IMR-90 (cell line): Measurements from ENCODE around the gene VKORC1L1. TPM values are rescaled to one million over a fixed set of nuclear protein-coding genes. Genes with fewer than 3 reads are reported as not detected.
"Not testable (repeated sequence)": the region's sequence is repeated elsewhere in the genome, so short reads cannot be mapped to it uniquely, and the experiment has no call there.

Experiments used
- ATAC-seq: fragments of 200-7000 bp; cut with Tn5 transposase; 2 replicates; pipeline ENCODE4 v1.9.1; 2020; ENCODE audit warnings: low read depth, mild to moderate bottlenecking, moderate library complexity
- BruUV-seq: library from RNA; stranded (reverse); fragments of 400-500 nt; replicated peaks from 2 replicates; lab custom pipeline; 2021; lab: Mats Ljungman, UMichigan
- CTCF ChIA-PET: fragments of 300-600 bp; formaldehyde crosslinking; extraction: SDS; loops from one replicate; lab custom pipeline; 2021; ENCODE audit warnings: antibody characterized with exemption; lab: Yijun Ruan, JAX
- POLR2A ChIA-PET: fragments of 300-600 bp; sonication (Branson Sonifier 250); formaldehyde crosslinking; loops from one replicate; lab custom pipeline; 2022; ENCODE audit warnings: antibody characterized with exemption; ENCODE audit not compliant: unreplicated experiment; lab: Charles Lee
- DNase-seq: peaks from one replicate; pipeline ENCODE4 v3.0.0; 2013
- H2AFZ ChIP-seq: replicated peaks from 2 replicates; pipeline ENCODE3; 2013; ENCODE audit warnings: low read length, mild to moderate bottlenecking; ENCODE audit not compliant: poor library complexity
- H2AK5ac ChIP-seq: 2 replicates; pipeline ENCODE4 v1.6.1; 2013; ENCODE audit warnings: low read depth, low read length, inconsistent platforms
- H2AK9ac ChIP-seq: replicated peaks from 2 replicates; pipeline ENCODE3; 2013; ENCODE audit warnings: mild to moderate bottlenecking, low read depth, low read length, moderate library complexity; ENCODE audit not compliant: poor library complexity
- H2BK120ac ChIP-seq: 2 replicates; pipeline ENCODE4 v1.6.1; 2013; ENCODE audit warnings: low read depth, low read length, inconsistent platforms
- H2BK15ac ChIP-seq: 3 replicates; pipeline ENCODE4 v1.6.1; 2013; ENCODE audit warnings: low read depth, low read length, inconsistent platforms
- H2BK20ac ChIP-seq: 2 replicates; pipeline ENCODE4 v1.6.1; 2013; ENCODE audit warnings: low read depth, mild to moderate bottlenecking, inconsistent platforms, low read length, moderate library complexity
- H2BK5ac ChIP-seq: 2 replicates; pipeline ENCODE4 v1.6.1; 2013; ENCODE audit warnings: mild to moderate bottlenecking, low read depth, low read length, inconsistent platforms; ENCODE audit not compliant: poor library complexity, severe bottlenecking
- H3K14ac ChIP-seq: replicated peaks from 2 replicates; pipeline ENCODE4 v1.6.1; 2013; ENCODE audit warnings: low read depth, low read length, inconsistent platforms
- H3K18ac ChIP-seq: 2 replicates; pipeline ENCODE4 v1.6.1; 2013; ENCODE audit warnings: low read depth, low read length, control low read depth
- H3K23ac ChIP-seq: 2 replicates; pipeline ENCODE4 v1.6.1; 2013; ENCODE audit warnings: low read depth, low read length, inconsistent platforms
- H3K27ac ChIP-seq: 2 replicates; pipeline ENCODE4 v1.5.1; 2013; ENCODE audit warnings: mild to moderate bottlenecking, control low read depth, low read length; ENCODE audit not compliant: insufficient read depth
- H3K27me3 ChIP-seq: 2 replicates; pipeline ENCODE4 v1.6.1; 2013; ENCODE audit warnings: low read length; ENCODE audit not compliant: control insufficient read depth, insufficient read depth
- H3K36me3 ChIP-seq: 2 replicates; pipeline ENCODE4 v1.6.1; 2013; ENCODE audit warnings: low read length, mixed read lengths; ENCODE audit not compliant: control insufficient read depth, insufficient read depth
- H3K4ac ChIP-seq: 2 replicates; pipeline ENCODE4 v1.6.1; 2013; ENCODE audit warnings: low read depth, low read length, inconsistent platforms
- H3K4me1 ChIP-seq: 2 replicates; pipeline ENCODE4 v1.6.1; 2013; ENCODE audit warnings: low read length, mixed read lengths; ENCODE audit not compliant: control insufficient read depth, insufficient read depth
- H3K4me2 ChIP-seq: 2 replicates; pipeline ENCODE4 v1.6.1; 2013; ENCODE audit warnings: low read depth, mild to moderate bottlenecking, control low read depth, low read length, moderate library complexity
- H3K4me3 ChIP-seq: 2 replicates; pipeline ENCODE4 v1.5.1; 2013; ENCODE audit warnings: low read depth, mild to moderate bottlenecking, control low read depth, low read length, moderate library complexity; ENCODE audit not compliant: insufficient read depth
- H3K56ac ChIP-seq: 2 replicates; pipeline ENCODE4 v1.6.1; 2013; ENCODE audit warnings: low read length, inconsistent platforms; ENCODE audit not compliant: insufficient read depth; ENCODE audit errors: extremely low read depth
- H3K79me1 ChIP-seq, 2 experiments: 2 replicates each; pipeline ENCODE4 v1.6.1; 2013; ENCODE audit warnings: low read length in 2 of 2, inconsistent platforms in 1 of 2, low read depth in 1 of 2
- H3K9ac ChIP-seq: 2 replicates; pipeline ENCODE4 v1.6.1; 2013; ENCODE audit warnings: low read depth, low read length, control low read depth
- H3K9me1 ChIP-seq: 2 replicates; pipeline ENCODE4 v1.6.1; 2013; ENCODE audit warnings: low read length, inconsistent platforms; ENCODE audit not compliant: insufficient read depth
- H3K9me3 ChIP-seq: 2 replicates; pipeline ENCODE4 v1.6.1; 2013; ENCODE audit warnings: low read length; ENCODE audit not compliant: control insufficient read depth, insufficient read depth
- H4K20me1 ChIP-seq: 2 replicates; pipeline ENCODE4 v1.6.1; 2013; ENCODE audit warnings: low read length, inconsistent platforms; ENCODE audit not compliant: insufficient read depth
- H4K5ac ChIP-seq: 2 replicates; pipeline ENCODE4 v1.6.1; 2013; ENCODE audit warnings: mild to moderate bottlenecking, low read depth, low read length, control low read depth
- H4K8ac ChIP-seq, 2 experiments: 2 replicates each; pipeline ENCODE4 v1.6.1; 2013; ENCODE audit warnings: low read depth in 2 of 2, low read length in 2 of 2, control low read depth in 1 of 2, inconsistent platforms in 1 of 2
- H4K91ac ChIP-seq: 2 replicates; pipeline ENCODE4 v1.6.1; 2013; ENCODE audit warnings: low read depth, low read length, inconsistent platforms; ENCODE audit not compliant: insufficient read depth
- CEBPB ChIP-seq: IDR thresholded peaks from 2 replicates; pipeline ENCODE4 v1.6.1; 2012; ENCODE audit warnings: low read depth, low read length, improper control_type of control experiment
- MAFK ChIP-seq: IDR thresholded peaks from 2 replicates; pipeline ENCODE4 v1.6.1; 2012; ENCODE audit warnings: low read depth, low read length, improper control_type of control experiment
- WGBS, 2 experiments: methylation state at CpG; one replicate each; pipeline versions ENCODE4 v1.1.5 to v1.1.7; 2013; ENCODE audit warnings: missing lambda C conversion rate in 2 of 2; ENCODE audit not compliant: insufficient read length in 1 of 2; ENCODE audit errors: extremely low coverage in 2 of 2; 5-methylcytosine and 5-hydroxymethylcytosine counted together
- dilution Hi-C: fragments of 300-500 bp; cut with HindIII; formaldehyde crosslinking; loops from one replicate; pipeline ENCODE4 v1.14.3; 2018; ENCODE audit warnings: low sequenced_read_pairs; ENCODE audit not compliant: unreplicated experiment
- in situ Hi-C: fragments of 300-500 bp; cut with MboI; formaldehyde crosslinking; loops from 3 replicates; pipeline ENCODE4 v1.14.3; 2019; ENCODE audit warnings: low sequenced_read_pairs, inconsistent platforms, mixed read lengths
- intact Hi-C: fragments of 100-400 bp; cut with micrococcal nuclease; formaldehyde crosslinking; loops from 2 replicates; pipeline ENCODE4 v1.10.0; 2022
- polyA plus RNA-seq, 3 experiments: library from polyadenylated mRNA; depleted of rRNA; stranded (reverse); fragments of >200 nt; gene quantifications; 2 replicates each; pipeline ENCODE4 v1.2.3, GENCODE V29; 2012; ENCODE audit warnings: low replicate concordance in 1 of 3
- total RNA-seq: library from RNA; depleted of rRNA; stranded (reverse); fragments of >200 nt; gene quantifications from 2 replicates; pipeline ENCODE4 v1.2.3, GENCODE V29; 2012

Gene VKORC1L1
- total and polyA plus RNA-seq, 2 of the 4 experiments (the other 2 are of a cell fraction): 12.5 to 14.5 TPM

GRCh38 chr7:65869312-65869711, 3.6 kb upstream of the VKORC1L1 start:
- Histone ChIP-seq H2BK5ac (peak overlapping the region; percentile 65), H4K8ac (peak overlapping the region in 1 of 2 experiments; percentile 66; a peak in 1 of 4 replicates), H3K4ac (0 out of 2 replicates have a peak overlapping the region, but pooled peaks have one; percentile 48), H3K27ac (peak overlapping the region; percentile 57), H2BK120ac (peak overlapping the region; percentile 80), H2BK20ac (peak overlapping the region; percentile 75; the same call in 1 of the 2 replicates)
- POLR2A ChIA-PET: interaction anchor here (0.6 kb wide), 1 partner anchor 1049 kb away, joined by 3 read pairs; no protein-coding TSS in a partner anchor
- in situ Hi-C loops, H3K9me1 ChIP-seq, H3K23ac ChIP-seq, H3K4me1 ChIP-seq, intact Hi-C loops, H3K27me3 ChIP-seq, dilution Hi-C loops, H2AFZ ChIP-seq, H4K20me1 ChIP-seq, H4K5ac ChIP-seq, H3K36me3 ChIP-seq, H3K14ac ChIP-seq, H4K91ac ChIP-seq, H2BK15ac ChIP-seq, H3K9me3 ChIP-seq, H2AK5ac ChIP-seq, BruUV-seq, H3K4me2 ChIP-seq, H3K79me1 ChIP-seq, H3K18ac ChIP-seq, H2AK9ac ChIP-seq, H3K9ac ChIP-seq, CTCF ChIA-PET, H3K56ac ChIP-seq, H3K4me3 ChIP-seq: not testable (repeated sequence)
- peak; percentile 9 for ATAC-seq
- WGBS, 2 experiments: 0% methylated on average over 1 of the region's 5 CpGs; no CpG with 5 or more reads in 1 of the 2 experiments
- 0 out of 2 replicates have a peak, but pooled peaks have one; percentile 27 for TF ChIP-seq CEBPB
- TF ChIP-seq MAFK: peak; percentile 46; the same call in 1 of the 2 replicates
- DNase-seq: peak; percentile 81

- H3K36me3 ChIP-seq, in situ Hi-C loops, H3K9me3 ChIP-seq, H2AK5ac ChIP-seq, POLR2A ChIA-PET, H4K20me1 ChIP-seq, H3K14ac ChIP-seq, H2AK9ac ChIP-seq, H3K56ac ChIP-seq, H3K9me1 ChIP-seq, H3K23ac ChIP-seq, H3K27me3 ChIP-seq, H3K4me2 ChIP-seq, ATAC-seq, H3K4me3 ChIP-seq, H3K4me1 ChIP-seq, dilution Hi-C loops, BruUV-seq: not testable (repeated sequence)
- Histone ChIP-seq H2BK5ac (peak overlapping the region; percentile 72), H4K91ac (0 out of 2 replicates have a peak overlapping the region, but pooled peaks have one; percentile 21), H3K79me1 (peaks cover 3 to 16% of the 10 kb centered on the region in 2 experiments), H4K8ac (peak overlapping the region; percentile 60 to 75; a peak in 1 of 4 replicates), H3K18ac (peak overlapping the region; percentile 47; the same call in 1 of the 2 replicates), H2AFZ (peak overlapping the region; percentile 72), H3K27ac (peak overlapping the region; percentile 48; the same call in 1 of the 2 replicates), H3K9ac (0 out of 2 replicates have a peak overlapping the region, but pooled peaks have one; percentile 23), H3K4ac (peak overlapping the region; percentile 65), H4K5ac (peak overlapping the region; percentile 16; the same call in 1 of the 2 replicates), H2BK120ac (peak overlapping the region; percentile 48), H2BK15ac (0 out of 3 replicates have a peak overlapping the region, but pooled peaks have one; percentile 43), H2BK20ac (0 out of 2 replicates have a peak overlapping the region, but pooled peaks have one; percentile 45)
- peak; percentile 32 for DNase-seq
- intact Hi-C loops: loop anchor here (10.0 kb wide), 1 partner anchor 63 kb away; no protein-coding TSS in a partner anchor
- WGBS, 2 experiments: no CpG with 5 or more reads among the region's 2 CpGs
- CTCF ChIA-PET: interaction anchor here (0.6 kb wide), 1 partner anchor 684 kb away, joined by 4 read pairs; no protein-coding TSS in a partner anchor
Measured at GRCh38 chr7:65871451-65871850, 1.4 kb upstream of the VKORC1L1 start.
